Coronary artery (tissue), 2 donors: Measurements from ENCODE around the gene PSMD12.

ENCODE experiments used
- DNase-seq: peaks from one replicate; pipeline ENCODE4 v3.0.0-alpha.2; 2017; ENCODE audit warnings: low spot score
- H3K27ac ChIP-seq, 2 donors: fragments of 200-600 bp; sonication (generic); one replicate each; pipeline ENCODE4 v1.5.1; 2016 to 2019
- H3K4me3 ChIP-seq: fragments of 200-600 bp; sonication (generic); 2 replicates; pipeline ENCODE4 v1.5.1; 2016; ENCODE audit warnings: mild to moderate bottlenecking, moderate library complexity
- CTCF ChIP-seq: fragments of 200-600 bp; sonication (generic); IDR thresholded peaks from one replicate; pipeline ENCODE4 v1.5.1; 2019; ENCODE audit warnings: antibody characterized with exemption

Gene PSMD12

GRCh38 chr17:67386965-67387551, 20.7 kb upstream of the PSMD12 start:
- no peak for DNase-seq
- TF ChIP-seq CTCF, result no peak
- Histone ChIP-seq H3K4me3 (no peak overlapping the region), H3K27ac (no peak overlapping the region)

GRCh38 chr17:67385122-67385988, 19.0 kb upstream of the PSMD12 start:
- H3K27ac ChIP-seq, result no peak overlapping the region
- no peak for DNase-seq
- H3K4me3 ChIP-seq, result no peak overlapping the region
- no peak for TF ChIP-seq CTCF

- TF ChIP-seq CTCF, result no peak
- Histone ChIP-seq H3K4me3 (no peak overlapping the region), H3K27ac (no peak overlapping the region)
- DNase-seq, result no peak
Measured at GRCh38 chr17:67381929-67382257, 15.5 kb upstream of the PSMD12 start.

- no peak for DNase-seq
Measured at GRCh38 chr17:67379251-67379630, 12.9 kb upstream of the PSMD12 start.

GRCh38 chr17:67378454-67379250, 12.3 kb upstream of the PSMD12 start:
- peak; percentile 79 for DNase-seq

More at GRCh38 chr17:67379251-67379630, 12.9 kb upstream of the PSMD12 start:
- Histone ChIP-seq H3K4me3 (peak overlapping the region; percentile 88), H3K27ac (peak overlapping the region; percentile 83 to 94)
- TF ChIP-seq CTCF, result no peak

More at GRCh38 chr17:67378454-67379250, 12.3 kb upstream of the PSMD12 start:
- Histone ChIP-seq H3K27ac (peak overlapping the region; percentile 83 to 94), H3K4me3 (peak overlapping the region; percentile 88)
- peak; percentile 39 for TF ChIP-seq CTCF
